ENCODE data around the gene PGAP6.
A peak's percentile ranks its signal among the peaks of the same experiment; 100 is the strongest.

The PGAP6 gene

DNA sequence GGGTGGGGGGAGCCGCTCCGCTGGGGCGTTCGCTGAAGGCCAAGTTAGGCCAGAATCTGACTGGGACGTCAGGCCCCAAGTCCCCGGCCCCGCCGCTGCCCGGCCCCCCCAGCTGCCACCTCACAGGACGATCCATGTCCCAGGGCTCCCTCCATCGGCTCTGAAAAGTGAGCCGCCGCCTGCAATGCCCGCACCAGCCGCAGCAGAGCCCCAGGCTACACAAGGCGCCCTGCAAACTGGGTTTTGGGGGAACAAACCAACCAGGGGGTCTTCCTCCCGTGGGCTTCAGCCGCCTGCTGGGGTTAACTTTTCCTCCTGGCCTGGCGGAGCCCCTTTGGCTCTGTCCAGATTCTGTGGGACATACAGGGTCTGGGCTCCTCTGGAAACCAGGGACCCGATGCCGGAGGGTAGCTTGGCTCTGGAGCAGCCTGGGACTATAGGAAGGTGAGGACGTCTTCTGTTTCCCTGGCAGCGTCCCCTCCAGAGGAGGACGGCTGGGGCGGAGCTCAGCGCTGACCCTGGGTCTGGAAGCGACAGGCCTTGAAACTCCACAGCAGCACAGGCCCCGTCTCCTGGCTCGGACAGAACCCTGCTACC is 16.1 kb upstream of the PGAP6 start:
- Histone ChIP-seq H3K36me3 (ENCODE audit: low read depth) (peaks cover 6% of the 10 kb centered on the region; the same call in 1 of the 2 replicates), H3K4me3 (ENCODE audit: severe bottlenecking) (no peak overlapping the region), H3K4me1 (ENCODE audit: insufficient read depth, poor library complexity, severe bottlenecking) (peaks cover 3% of the 10 kb centered on the region), H3K27ac (ENCODE audit: poor library complexity, severe bottlenecking) (peak overlapping the region; percentile 56), H3K27me3 (ENCODE audit: insufficient read depth, poor library complexity, severe bottlenecking) (no peaks in the 10 kb centered on the region), H3K9me3 (ENCODE audit: severe bottlenecking) (no peaks in the 10 kb centered on the region)
- TF ChIP-seq CTCF (IDR thresholded peaks at IDR 0.05; ENCODE audit: poor library complexity, severe bottlenecking): peak; percentile 15
- DNase-seq (ENCODE audit: low spot score) (no peak), ATAC-seq (ENCODE audit: low read depth) (peak; percentile 59)

- no peak for TF ChIP-seq CTCF (IDR thresholded peaks at IDR 0.05; ENCODE audit: poor library complexity, severe bottlenecking)
- Histone ChIP-seq H3K27ac (ENCODE audit: poor library complexity, severe bottlenecking) (peak within 1 kb of the TSS; percentile 56), H3K4me1 (ENCODE audit: insufficient read depth, poor library complexity, severe bottlenecking) (peaks cover 3% of the 10 kb centered on the region), H3K36me3 (ENCODE audit: low read depth) (peaks cover 6% of the 10 kb centered on the region; the same call in 1 of the 2 replicates), H3K4me3 (ENCODE audit: severe bottlenecking) (peak within 1 kb of the TSS; percentile 88), H3K27me3 (ENCODE audit: insufficient read depth, poor library complexity, severe bottlenecking) (no peaks in the 10 kb centered on the region), H3K9me3 (ENCODE audit: severe bottlenecking) (no peaks in the 10 kb centered on the region)
- ATAC-seq (ENCODE audit: low read depth) (no peak), DNase-seq (ENCODE audit: low spot score) (no peak)
Measured at GRCh38 chr16:397135-397661, 15.4 kb upstream of the PGAP6 start, which contains the start of gene NME4. Gene NME4, plus strand, starts transcription at chr16:397199. Its CDS starts 24 bp downstream, at chr16:397223.

DNA sequence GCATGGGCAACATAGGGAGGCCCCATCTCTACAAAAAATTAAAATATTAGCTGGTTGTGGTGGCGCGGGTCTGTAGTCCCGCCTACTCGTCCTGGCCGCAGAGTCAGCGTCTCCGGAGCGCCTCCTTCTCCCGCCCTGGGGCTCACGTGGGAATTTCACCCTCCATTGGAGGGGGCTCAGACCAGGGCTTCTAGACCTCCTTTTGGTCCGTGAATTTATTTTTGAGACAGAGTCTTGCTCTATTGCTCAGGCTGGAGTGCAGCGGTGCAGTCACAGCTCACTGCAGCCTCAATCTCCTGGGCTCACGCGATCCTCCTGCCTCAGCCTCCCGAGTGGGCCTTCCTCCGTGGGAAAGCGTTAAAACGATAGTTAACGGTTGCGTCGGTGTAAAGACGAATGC is 14.8 kb upstream of the PGAP6 start:
- Histone ChIP-seq H3K4me3 (ENCODE audit: severe bottlenecking) (peak overlapping the region; percentile 88), H3K9me3 (ENCODE audit: severe bottlenecking) (no peaks in the 10 kb centered on the region), H3K27me3 (ENCODE audit: insufficient read depth, poor library complexity, severe bottlenecking) (no peaks in the 10 kb centered on the region), H3K4me1 (ENCODE audit: insufficient read depth, poor library complexity, severe bottlenecking) (peaks cover 3% of the 10 kb centered on the region), H3K27ac (ENCODE audit: poor library complexity, severe bottlenecking) (peak overlapping the region; percentile 56), H3K36me3 (ENCODE audit: low read depth) (peaks cover 6% of the 10 kb centered on the region; the same call in 1 of the 2 replicates)
- no peak for TF ChIP-seq CTCF (IDR thresholded peaks at IDR 0.05; ENCODE audit: poor library complexity, severe bottlenecking)
- ATAC-seq (ENCODE audit: low read depth) (no peak), DNase-seq (ENCODE audit: low spot score) (no peak)

- ATAC-seq (ENCODE audit: low read depth) (no peak), DNase-seq (ENCODE audit: low spot score) (no peak)
- Histone ChIP-seq H3K4me1 (ENCODE audit: insufficient read depth, poor library complexity, severe bottlenecking) (peaks cover 3% of the 10 kb centered on the region), H3K36me3 (ENCODE audit: low read depth) (peaks cover 6% of the 10 kb centered on the region; the same call in 1 of the 2 replicates), H3K4me3 (ENCODE audit: severe bottlenecking) (no peak overlapping the region), H3K27me3 (ENCODE audit: insufficient read depth, poor library complexity, severe bottlenecking) (no peaks in the 10 kb centered on the region), H3K27ac (ENCODE audit: poor library complexity, severe bottlenecking) (no peak overlapping the region), H3K9me3 (ENCODE audit: severe bottlenecking) (no peaks in the 10 kb centered on the region)
- no peak for TF ChIP-seq CTCF (IDR thresholded peaks at IDR 0.05; ENCODE audit: poor library complexity, severe bottlenecking)
Measured at GRCh38 chr16:396199-396598, 14.4 kb upstream of the PGAP6 start.

GRCh38 chr16:392450-393030 is 10.8 kb upstream of the PGAP6 start:
- ATAC-seq (ENCODE audit: low read depth) (no peak), DNase-seq (ENCODE audit: low spot score) (no peak)

More at GRCh38 chr16:392450-393030, 10.8 kb upstream of the PGAP6 start:
- no peak for TF ChIP-seq CTCF (IDR thresholded peaks at IDR 0.05; ENCODE audit: poor library complexity, severe bottlenecking)
- Histone ChIP-seq H3K4me3 (ENCODE audit: severe bottlenecking) (no peak overlapping the region), H3K9me3 (ENCODE audit: severe bottlenecking) (no peaks in the 10 kb centered on the region), H3K4me1 (ENCODE audit: insufficient read depth, poor library complexity, severe bottlenecking) (no peaks in the 10 kb centered on the region), H3K36me3 (ENCODE audit: low read depth) (no peaks in the 10 kb centered on the region), H3K27me3 (ENCODE audit: insufficient read depth, poor library complexity, severe bottlenecking) (no peaks in the 10 kb centered on the region), H3K27ac (ENCODE audit: poor library complexity, severe bottlenecking) (no peak overlapping the region)

All from RWPE2 (cell line).